Endothelial cell of umbilical vein (primary cell): ENCODE data around the gene CASP10. TPM values are rescaled to one million over a fixed set of nuclear protein-coding genes. Genes with fewer than 3 reads are reported as not detected.

Experiments used
- BruUV-seq: library from RNA; stranded (reverse); fragments of 400-500 nt; replicated peaks from 2 replicates; lab custom pipeline; 2021; lab: Mats Ljungman, UMichigan
- CTCF ChIA-PET: fragments of 300-600, 350-600 bp; sonication (Branson Sonifier 250); formaldehyde crosslinking; loops from one replicate; lab custom pipeline; 2021; ENCODE audit warnings: antibody characterized with exemption, inconsistent platforms; lab: Charles Lee
- POLR2A ChIA-PET: fragments of 300-600, 350-600 bp; sonication (Branson Sonifier 250); formaldehyde crosslinking; loops from one replicate; lab custom pipeline; 2021; ENCODE audit warnings: antibody characterized with exemption, inconsistent platforms; lab: Charles Lee
- DNase-seq: peaks from one replicate; pipeline ENCODE4 v3.0.0-alpha.2; 2011; ENCODE audit warnings: low read depth, low spot score
- FAIRE-seq: peaks from 2 replicates; lab custom pipeline; 2011; peaks lifted over from hg19 to GRCh38; lab: Jason Lieb, UNC
- H2AFZ ChIP-seq: 2 replicates; pipeline ENCODE4 v1.6.0; 2012; ENCODE audit warnings: low read depth, low read length, control low read depth, inconsistent platforms
- H3K27ac ChIP-seq: 2 replicates; pipeline ENCODE4 v1.5.1; 2011; ENCODE audit warnings: low read depth, mild to moderate bottlenecking, control low read depth, low read length, moderate library complexity; ENCODE audit not compliant: insufficient read depth
- H3K27me3 ChIP-seq, 2 experiments: 2 replicates each; pipeline versions ENCODE4 v1.6.0 to v1.6.1; 2011; ENCODE audit warnings: low read length in 2 of 2, mixed read lengths in 1 of 2; ENCODE audit not compliant: control insufficient read depth in 2 of 2, insufficient read depth in 2 of 2
- H3K36me3 ChIP-seq, 2 experiments: 2 replicates in 1 of 2; 3 replicates in 1 of 2; pipeline ENCODE4 v1.5.1; 2011; ENCODE audit warnings: low read length in 2 of 2, mild to moderate bottlenecking in 1 of 2, moderate library complexity in 1 of 2; ENCODE audit not compliant: control insufficient read depth in 2 of 2, insufficient read depth in 2 of 2; ENCODE audit errors: extremely low read depth in 1 of 2
- H3K4me1 ChIP-seq: 3 replicates; pipeline ENCODE4 v1.5.1; 2011; ENCODE audit warnings: mild to moderate bottlenecking, low read length; ENCODE audit not compliant: control insufficient read depth, insufficient read depth; ENCODE audit errors: extremely low read depth
- H3K4me2 ChIP-seq: 2 replicates; pipeline ENCODE4 v1.6.1; 2011; ENCODE audit warnings: low read length, control low read depth, mixed read lengths; ENCODE audit not compliant: insufficient read depth
- H3K4me3 ChIP-seq, 3 experiments: fragments of 200-600 bp in 1 of 3; sonication (generic), shearing (Covaris generic) in 1 of 3; replicated peaks in 1 of 3; 2 replicates each; pipeline ENCODE4 v1.5.1; 2011 to 2016; ENCODE audit warnings: control low read depth in 3 of 3, low read length in 3 of 3, mild to moderate bottlenecking in 2 of 3, inconsistent platforms in 1 of 3, low read depth in 1 of 3, moderate library complexity in 1 of 3; ENCODE audit not compliant: insufficient read depth in 1 of 3
- H3K79me2 ChIP-seq: 2 replicates; pipeline ENCODE4 v1.6.0; 2012; ENCODE audit warnings: low read length, inconsistent platforms; ENCODE audit not compliant: control insufficient read depth, insufficient read depth
- H3K9ac ChIP-seq: replicated peaks from 2 replicates; pipeline ENCODE3; 2011; ENCODE audit warnings: low read length, control low read depth; ENCODE audit not compliant: insufficient read depth; ENCODE audit errors: extremely low read depth
- H3K9me1 ChIP-seq: replicated peaks from 3 replicates; pipeline ENCODE4 v1.6.0; 2011; ENCODE audit warnings: mild to moderate bottlenecking, low read length; ENCODE audit not compliant: control insufficient read depth, insufficient read depth; ENCODE audit errors: extremely low read depth
- H3K9me3 ChIP-seq: replicated peaks from 2 replicates; pipeline ENCODE4 v1.5.1; 2012; ENCODE audit warnings: low read length, inconsistent platforms; ENCODE audit not compliant: control insufficient read depth, insufficient read depth
- H4K20me1 ChIP-seq: replicated peaks from 2 replicates; pipeline ENCODE3; 2011; ENCODE audit warnings: mild to moderate bottlenecking, low read length; ENCODE audit not compliant: control insufficient read depth, insufficient read depth; ENCODE audit errors: extremely low read depth
- EZH2 ChIP-seq: IDR thresholded peaks from 2 replicates; pipeline ENCODE4 v1.6.1; 2012; ENCODE audit warnings: borderline replicate concordance, low read depth, mild to moderate bottlenecking, moderate library complexity, low read length, inconsistent platforms; ENCODE audit not compliant: severe bottlenecking
- FOS ChIP-seq: IDR thresholded peaks from 2 replicates; pipeline ENCODE4 v1.6.1; 2011; ENCODE audit warnings: mild to moderate bottlenecking, low read length, moderate library complexity, borderline replicate concordance; ENCODE audit not compliant: insufficient read depth
- GATA2 ChIP-seq: IDR thresholded peaks from 2 replicates; pipeline ENCODE4 v1.7.0; 2011; ENCODE audit warnings: low read depth, mild to moderate bottlenecking, moderate library complexity, mixed read lengths, low read length; ENCODE audit not compliant: insufficient read length, insufficient read depth
- JUN ChIP-seq: IDR thresholded peaks from 2 replicates; pipeline ENCODE4 v1.6.1; 2011; ENCODE audit warnings: borderline replicate concordance, low read depth; ENCODE audit not compliant: insufficient read length, insufficient read depth
- MYC ChIP-seq: IDR thresholded peaks from one replicate; pipeline ENCODE4 v1.6.1; 2011; ENCODE audit warnings: mild to moderate bottlenecking, low read depth, low read length
- POLR2A ChIP-seq: IDR thresholded peaks from 2 replicates; pipeline ENCODE4 v1.6.1; 2012; ENCODE audit warnings: low read depth, mild to moderate bottlenecking, control low read depth, low read length
- POLR2AphosphoS5 ChIP-seq: IDR thresholded peaks from 2 replicates; pipeline ENCODE4 v1.6.1; 2012; ENCODE audit warnings: low read depth, mild to moderate bottlenecking, control low read depth, low read length, moderate library complexity; ENCODE audit not compliant: insufficient read depth
- dilution Hi-C: fragments of 300-500 bp; cut with MboI; formaldehyde crosslinking; loops from one replicate; pipeline ENCODE4 v1.15.0; 2019; ENCODE audit warnings: low sequenced_read_pairs; ENCODE audit not compliant: extremely low pct_ligation_motif_present
- intact Hi-C: fragments of 100-400 bp; cut with micrococcal nuclease; formaldehyde crosslinking; loops from one replicate; pipeline ENCODE4 v1.10.0; 2022
- polyA plus RNA-seq, 4 experiments: library from polyadenylated mRNA; depleted of rRNA in 3 of 4; stranded (reverse) in 3 of 4; unstranded in 1 of 4; fragments of >200 nt; gene quantifications; 2 replicates each; pipeline versions ENCODE4 v1.2.1 to v1.2.3, GENCODE V29; 2011 to 2012; ENCODE audit warnings: missing spikeins in 1 of 4
- total RNA-seq: library from RNA; stranded (reverse); gene quantifications from 2 replicates; pipeline ENCODE4 v1.2.3, GENCODE V29; 2021
- TF ChIP-seq, protein P1 (sequence below), 2 donors: IDR thresholded peaks; 1 replicate in 1 of 2; 2 replicates in 1 of 2; pipeline ENCODE4 v1.5.1; 2011; ENCODE audit warnings: low read length in 2 of 2, mild to moderate bottlenecking in 2 of 2, moderate library complexity in 2 of 2, control low read depth in 1 of 2, inconsistent platforms in 1 of 2, low read depth in 1 of 2; ENCODE audit not compliant: insufficient read depth in 1 of 2; ENCODE audit errors: extremely low read depth in 1 of 2
- TF ChIP-seq, protein P2 (sequence below): IDR thresholded peaks from 2 replicates; pipeline ENCODE4 v1.6.1; 2011; ENCODE audit not compliant: insufficient read depth, insufficient read length

Gene CASP10
- total and polyA plus RNA-seq, 2 donors (not counting 3 experiments of a cell fraction or from before 2014, with no cell fraction given), result 16.4 to 37.6 TPM

DNA sequence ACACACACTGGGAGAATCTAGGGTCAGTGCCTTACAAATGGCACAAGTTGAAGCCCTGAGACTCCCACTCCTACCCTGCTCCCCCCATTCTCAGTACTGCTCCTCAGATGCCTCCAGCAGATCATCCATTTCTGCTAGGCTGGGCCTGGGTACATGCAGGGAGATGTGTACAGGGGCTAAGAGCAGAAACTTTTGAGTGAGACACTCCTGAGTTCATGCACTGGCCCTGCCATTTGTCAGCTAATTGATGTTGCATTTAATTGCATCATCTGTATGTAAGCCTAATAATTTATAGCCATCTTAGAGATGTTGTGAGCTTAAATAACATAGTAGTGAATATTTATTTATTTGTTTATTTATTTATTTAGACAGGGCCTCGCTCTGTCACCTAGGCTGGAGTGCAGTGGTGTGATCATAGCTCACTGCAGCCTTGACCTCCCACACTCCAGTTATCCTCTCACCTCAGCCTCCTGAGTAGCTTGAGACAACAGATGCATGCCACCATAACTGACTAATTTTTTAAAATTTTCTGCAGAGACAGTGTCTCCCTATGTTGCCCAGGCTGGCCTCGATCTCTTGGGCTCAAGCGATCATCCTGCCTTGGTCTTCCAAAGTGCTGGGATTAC is 72.6 kb downstream of the CASP10 start:
- no peak for DNase-seq
- H3K4me1 ChIP-seq, result peaks cover 28% of the 10 kb centered on the region
- no peak overlapping the region for H3K4me2 ChIP-seq
- dilution Hi-C loops, result no loop called here
- ChIA-PET CTCF (interaction anchor here (1.3 to 4.6 kb wide), 3 partner anchors 10 to 109 kb away, joined by 3 to 17 read pairs (median 5); no protein-coding TSS in a partner anchor), POLR2A (no interaction called here)
- no peaks in the 10 kb centered on the region for H3K9me3 ChIP-seq
- no peak overlapping the region for H3K9ac ChIP-seq
- no peak for TF ChIP-seq POLR2A
- no peak for TF ChIP-seq GATA2
- no peak for TF ChIP-seq EZH2
- TF ChIP-seq POLR2AphosphoS5, result no peak
- TF ChIP-seq, protein P1, sequence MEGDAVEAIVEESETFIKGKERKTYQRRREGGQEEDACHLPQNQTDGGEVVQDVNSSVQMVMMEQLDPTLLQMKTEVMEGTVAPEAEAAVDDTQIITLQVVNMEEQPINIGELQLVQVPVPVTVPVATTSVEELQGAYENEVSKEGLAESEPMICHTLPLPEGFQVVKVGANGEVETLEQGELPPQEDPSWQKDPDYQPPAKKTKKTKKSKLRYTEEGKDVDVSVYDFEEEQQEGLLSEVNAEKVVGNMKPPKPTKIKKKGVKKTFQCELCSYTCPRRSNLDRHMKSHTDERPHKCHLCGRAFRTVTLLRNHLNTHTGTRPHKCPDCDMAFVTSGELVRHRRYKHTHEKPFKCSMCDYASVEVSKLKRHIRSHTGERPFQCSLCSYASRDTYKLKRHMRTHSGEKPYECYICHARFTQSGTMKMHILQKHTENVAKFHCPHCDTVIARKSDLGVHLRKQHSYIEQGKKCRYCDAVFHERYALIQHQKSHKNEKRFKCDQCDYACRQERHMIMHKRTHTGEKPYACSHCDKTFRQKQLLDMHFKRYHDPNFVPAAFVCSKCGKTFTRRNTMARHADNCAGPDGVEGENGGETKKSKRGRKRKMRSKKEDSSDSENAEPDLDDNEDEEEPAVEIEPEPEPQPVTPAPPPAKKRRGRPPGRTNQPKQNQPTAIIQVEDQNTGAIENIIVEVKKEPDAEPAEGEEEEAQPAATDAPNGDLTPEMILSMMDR (IDR thresholded peaks at IDR 0.05; ENCODE audit: extremely low read depth in 1 of 2, insufficient read depth in 1 of 2, low read depth in 1 of 2, low read length in 2 of 2), result no peak
- TF ChIP-seq JUN, result no peak
- no peak for TF ChIP-seq MYC
- no peak for TF ChIP-seq FOS
- TF ChIP-seq, protein P2, sequence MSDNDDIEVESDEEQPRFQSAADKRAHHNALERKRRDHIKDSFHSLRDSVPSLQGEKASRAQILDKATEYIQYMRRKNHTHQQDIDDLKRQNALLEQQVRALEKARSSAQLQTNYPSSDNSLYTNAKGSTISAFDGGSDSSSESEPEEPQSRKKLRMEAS, result no peak
- no peak for FAIRE-seq
- BruUV-seq, result no TSS peak
- no peaks in the 10 kb centered on the region for H3K9me1 ChIP-seq
- no peaks in the 10 kb centered on the region for H3K36me3 ChIP-seq
- no peak overlapping the region for H2AFZ ChIP-seq
- intact Hi-C loops, result loop anchor here (5.0 kb wide), 3 partner anchors 107 to 442 kb away; partner anchors contain the start of gene MPP4
- peaks cover 0 to under 1% of the 10 kb centered on the region in 2 experiments for H3K27me3 ChIP-seq
- no peak overlapping the region for H3K4me3 ChIP-seq
- H3K79me2 ChIP-seq, result peaks cover 10% of the 10 kb centered on the region
- no peaks in the 10 kb centered on the region for H4K20me1 ChIP-seq
- no peak overlapping the region for H3K27ac ChIP-seq
